ENCODE data around the gene TMED6.
"Not testable (repeated sequence)": the region's sequence is repeated elsewhere in the genome, so short reads cannot be mapped to it uniquely, and the experiment has no call there.

The TMED6 gene

GRCh38 chr16:69296771-69297170, 54.8 kb downstream of the TMED6 start:
- not testable (repeated sequence) for DNase-seq

- no peak for DNase-seq
Observed at GRCh38 chr16:69294051-69294450, 57.5 kb downstream of the TMED6 start.

- no peak for DNase-seq
Observed at GRCh38 chr16:69293401-69293800, 58.2 kb downstream of the TMED6 start.

Measured in NCI-H510A (cell line).